Effector memory CD8-positive, alpha-beta T cell (primary cell): ENCODE data around the gene FOXK1.
"Not testable (repeated sequence)": the region's sequence is repeated elsewhere in the genome, so short reads cannot be mapped to it uniquely, and the experiment has no call there.

ENCODE experiments used
- ATAC-seq: fragments of 150-1000 bp; cut with Tn5 transposase; replicated peaks from 2 replicates; pipeline ENCODE4 v1.10.0; 2021; ENCODE audit warnings: mild to moderate bottlenecking, moderate library complexity
- DNase-seq, 3 experiments: peaks; one replicate each; pipeline ENCODE4 v3.0.0; 2021
- H3K27ac Mint-ChIP-seq, 2 donors: one replicate each; pipeline ENCODE4 v1.8.0; 2022; ENCODE audit warnings: mild to moderate bottlenecking in 2 of 2, mixed read lengths in 2 of 2, moderate library complexity in 2 of 2
- H3K27me3 Mint-ChIP-seq, 2 donors: one replicate each; pipeline ENCODE4 v1.8.0; 2022; ENCODE audit warnings: mixed read lengths in 2 of 2
- H3K36me3 Mint-ChIP-seq: one replicate; pipeline ENCODE4 v1.8.0; 2022; ENCODE audit warnings: mild to moderate bottlenecking, moderate library complexity, mixed read lengths; ENCODE audit not compliant: insufficient read depth
- H3K4me1 Mint-ChIP-seq, 2 donors: one replicate each; pipeline ENCODE4 v1.8.0; 2022; ENCODE audit warnings: low read depth in 2 of 2, mixed read lengths in 2 of 2
- H3K4me3 Mint-ChIP-seq, 2 donors: one replicate each; pipeline ENCODE4 v1.8.0; 2022; ENCODE audit warnings: mild to moderate bottlenecking in 2 of 2, mixed read lengths in 2 of 2, moderate library complexity in 2 of 2
- H3K9me3 Mint-ChIP-seq, 2 donors: one replicate each; pipeline ENCODE4 v1.8.0; 2022; ENCODE audit warnings: mixed read lengths in 2 of 2
- total RNA-seq, 9 experiments: gene quantifications; one replicate each; lab custom pipeline; 2026; lab: John Stamatoyannopoulos, UW

FOXK1 gene
- total RNA-seq = 121 to 251 (median 189) reads per million in 9 experiments

GRCh38 chr7:4681886-4682620 lies at the start of gene FOXK1:
Gene FOXK1, plus strand, starts transcription at chr7:4682295. Its CDS starts 14 bp downstream, at chr7:4682309.
- H3K27me3 Mint-ChIP-seq = peaks cover 4 to 23% of the 10 kb centered on the region in 2 donors
- H3K27ac Mint-ChIP-seq = peak within 1 kb of the TSS; percentile 97 to 98
- H3K4me1 Mint-ChIP-seq = peaks cover 29 to 33% of the 10 kb centered on the region in 2 donors
- H3K9me3 Mint-ChIP-seq = no peaks in the 10 kb centered on the region
- H3K4me3 Mint-ChIP-seq = peak within 1 kb of the TSS; percentile 89 to 96
- ATAC-seq = peak; percentile 80
- peaks cover 41% of the 10 kb centered on the region for H3K36me3 Mint-ChIP-seq
- peak; percentile 67 to 79 (median 67) for DNase-seq

GRCh38 chr7:4633012-4633411 lies 49.1 kb upstream of the FOXK1 start:
- Mint-ChIP-seq H3K4me1 (no peaks in the 10 kb centered on the region), H3K9me3 (no peaks in the 10 kb centered on the region), H3K4me3 (no peak overlapping the region), H3K27ac (no peak overlapping the region), H3K36me3 (no peaks in the 10 kb centered on the region), H3K27me3 (peaks cover 8 to 36% of the 10 kb centered on the region in 2 donors)
- ATAC-seq (no peak), DNase-seq (no peak)

- Mint-ChIP-seq H3K9me3 (no peaks in the 10 kb centered on the region), H3K27me3 (peaks cover 13 to 47% of the 10 kb centered on the region in 2 donors), H3K27ac (no peak overlapping the region), H3K4me3 (no peak overlapping the region), H3K4me1 (peaks cover 5% of the 10 kb centered on the region in 2 donors), H3K36me3 (no peaks in the 10 kb centered on the region)
- no peak for DNase-seq
- ATAC-seq = no peak
Observed at GRCh38 chr7:4634166-4634565, 47.9 kb upstream of the FOXK1 start.

- Mint-ChIP-seq H3K36me3 (peaks cover 19% of the 10 kb centered on the region), H3K27me3 (peaks cover 5 to 27% of the 10 kb centered on the region in 2 donors), H3K4me3 (peak overlapping the region in 1 of 2 donors; percentile 15), H3K4me1 (peaks cover 12 to 13% of the 10 kb centered on the region in 2 donors), H3K9me3 (no peaks in the 10 kb centered on the region), H3K27ac (peak overlapping the region in 1 of 2 donors; percentile 44)
- DNase-seq (no peak), ATAC-seq (no peak)
Observed at GRCh38 chr7:4638781-4639575, 43.1 kb upstream of the FOXK1 start.

GRCh38 chr7:4641091-4641666 lies 40.9 kb upstream of the FOXK1 start:
- peak; percentile 35 for ATAC-seq
- peak overlapping the region; percentile 86 to 87 for H3K4me3 Mint-ChIP-seq
- H3K4me1 Mint-ChIP-seq = peaks cover 12 to 13% of the 10 kb centered on the region in 2 donors
- H3K9me3 Mint-ChIP-seq = no peaks in the 10 kb centered on the region
- peak overlapping the region; percentile 35 to 92 for H3K27ac Mint-ChIP-seq
- H3K27me3 Mint-ChIP-seq = peaks cover 5 to 19% of the 10 kb centered on the region in 2 donors
- H3K36me3 Mint-ChIP-seq = peaks cover 19% of the 10 kb centered on the region
- no peak for DNase-seq

- Mint-ChIP-seq H3K9me3 (no peaks in the 10 kb centered on the region), H3K36me3 (peaks cover 19% of the 10 kb centered on the region), H3K4me1 (peaks cover 12 to 13% of the 10 kb centered on the region in 2 donors), H3K27me3 (peaks cover 5 to 19% of the 10 kb centered on the region in 2 donors), H3K27ac (peak overlapping the region; percentile 92 to 98), H3K4me3 (peak overlapping the region; percentile 86 to 87)
- ATAC-seq (peak; percentile 81), DNase-seq (peak; percentile 96 to 98 (median 98))
Observed at GRCh38 chr7:4641667-4642467, 40.2 kb upstream of the FOXK1 start.

GRCh38 chr7:4642468-4643203 lies 39.5 kb upstream of the FOXK1 start:
- Mint-ChIP-seq H3K27me3 (peaks cover 5 to 16% of the 10 kb centered on the region in 2 donors), H3K27ac (peak overlapping the region; percentile 92 to 98), H3K4me1 (peaks cover 12 to 13% of the 10 kb centered on the region in 2 donors), H3K36me3 (peaks cover 19% of the 10 kb centered on the region), H3K4me3 (peak overlapping the region; percentile 86 to 87), H3K9me3 (no peaks in the 10 kb centered on the region)
- no peak for DNase-seq
- ATAC-seq = no peak

GRCh38 chr7:4643204-4643471 lies 39.0 kb upstream of the FOXK1 start:
- H3K9me3 Mint-ChIP-seq = not testable (repeated sequence)
- H3K27ac Mint-ChIP-seq = peak overlapping the region in 1 of 2 donors; percentile 92

GRCh38 chr7:4645246-4645645 lies 36.8 kb upstream of the FOXK1 start:
- H3K4me1 Mint-ChIP-seq = peaks cover 6 to 8% of the 10 kb centered on the region in 2 donors
- no peak for DNase-seq
- no peaks in the 10 kb centered on the region for H3K27me3 Mint-ChIP-seq
- no peak overlapping the region for H3K4me3 Mint-ChIP-seq
- no peaks in the 10 kb centered on the region for H3K9me3 Mint-ChIP-seq
- H3K27ac Mint-ChIP-seq = no peak overlapping the region
- peaks cover 19% of the 10 kb centered on the region for H3K36me3 Mint-ChIP-seq
- no peak for ATAC-seq

More at GRCh38 chr7:4643204-4643471, 39.0 kb upstream of the FOXK1 start:
- H3K4me3 Mint-ChIP-seq = peak overlapping the region; percentile 86 to 87
- ATAC-seq, DNase-seq: not testable (repeated sequence)
- H3K36me3 Mint-ChIP-seq = peaks cover 19% of the 10 kb centered on the region
- H3K4me1 Mint-ChIP-seq = peaks cover 12 to 13% of the 10 kb centered on the region in 2 donors
- H3K27me3 Mint-ChIP-seq = peaks cover 5 to 11% of the 10 kb centered on the region in 2 donors

GRCh38 chr7:4648111-4648510 lies 34.0 kb upstream of the FOXK1 start:
- Mint-ChIP-seq H3K9me3 (no peaks in the 10 kb centered on the region), H3K4me1 (no peaks in the 10 kb centered on the region), H3K4me3 (no peak overlapping the region), H3K27ac (no peak overlapping the region), H3K36me3 (no peaks in the 10 kb centered on the region), H3K27me3 (peaks cover 0 to 5% of the 10 kb centered on the region in 2 donors)
- ATAC-seq = no peak
- no peak for DNase-seq

GRCh38 chr7:4650433-4651047 lies 31.6 kb upstream of the FOXK1 start:
- Mint-ChIP-seq H3K9me3 (no peaks in the 10 kb centered on the region), H3K27me3 (peaks cover 0 to 5% of the 10 kb centered on the region in 2 donors), H3K4me3 (no peak overlapping the region), H3K36me3 (no peaks in the 10 kb centered on the region), H3K27ac (no peak overlapping the region), H3K4me1 (no peaks in the 10 kb centered on the region)
- ATAC-seq = no peak
- no peak for DNase-seq

- no peak for ATAC-seq
- H3K4me3 Mint-ChIP-seq = no peak overlapping the region
- peaks cover 3% of the 10 kb centered on the region for H3K36me3 Mint-ChIP-seq
- H3K9me3 Mint-ChIP-seq = peaks cover 0 to 4% of the 10 kb centered on the region in 2 donors
- peaks cover 12 to 18% of the 10 kb centered on the region in 2 donors for H3K27me3 Mint-ChIP-seq
- H3K4me1 Mint-ChIP-seq = no peaks in the 10 kb centered on the region
- no peak for DNase-seq
- H3K27ac Mint-ChIP-seq = no peak overlapping the region
Observed at GRCh38 chr7:4653771-4654170, 28.3 kb upstream of the FOXK1 start.
